HG02588 (cell line): Measurements from ENCODE around the gene SHC1.
A peak's percentile ranks its signal among the peaks of the same experiment; 100 is the strongest.

Experiments used
- ATAC-seq: cut with Tn5 transposase; IDR thresholded peaks from one replicate; pipeline ENCODE4 v1.9.1; 2021; ENCODE audit warnings: mild to moderate bottlenecking, moderate library complexity; ENCODE audit not compliant: unreplicated experiment

SHC1 gene

DNA sequence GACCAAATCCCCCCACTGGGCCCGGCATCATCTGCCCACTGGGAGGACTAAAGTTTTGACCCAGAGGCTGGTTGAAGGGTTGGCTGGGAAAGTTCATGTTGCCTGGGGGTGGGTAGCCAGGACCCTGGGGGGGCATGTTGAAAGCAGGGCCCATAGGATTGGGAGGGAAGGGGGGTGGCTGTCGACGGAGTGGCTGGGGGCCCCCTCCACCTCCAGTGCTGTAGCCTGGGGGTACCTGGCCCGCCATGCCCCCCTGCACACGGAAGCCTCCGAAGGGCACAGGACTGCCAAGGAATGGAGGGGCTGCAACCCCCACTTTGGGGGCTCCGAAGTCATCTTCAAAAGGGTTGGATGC, 11.1 kb downstream of the SHC1 start:
- ATAC-seq = no peak

DNA sequence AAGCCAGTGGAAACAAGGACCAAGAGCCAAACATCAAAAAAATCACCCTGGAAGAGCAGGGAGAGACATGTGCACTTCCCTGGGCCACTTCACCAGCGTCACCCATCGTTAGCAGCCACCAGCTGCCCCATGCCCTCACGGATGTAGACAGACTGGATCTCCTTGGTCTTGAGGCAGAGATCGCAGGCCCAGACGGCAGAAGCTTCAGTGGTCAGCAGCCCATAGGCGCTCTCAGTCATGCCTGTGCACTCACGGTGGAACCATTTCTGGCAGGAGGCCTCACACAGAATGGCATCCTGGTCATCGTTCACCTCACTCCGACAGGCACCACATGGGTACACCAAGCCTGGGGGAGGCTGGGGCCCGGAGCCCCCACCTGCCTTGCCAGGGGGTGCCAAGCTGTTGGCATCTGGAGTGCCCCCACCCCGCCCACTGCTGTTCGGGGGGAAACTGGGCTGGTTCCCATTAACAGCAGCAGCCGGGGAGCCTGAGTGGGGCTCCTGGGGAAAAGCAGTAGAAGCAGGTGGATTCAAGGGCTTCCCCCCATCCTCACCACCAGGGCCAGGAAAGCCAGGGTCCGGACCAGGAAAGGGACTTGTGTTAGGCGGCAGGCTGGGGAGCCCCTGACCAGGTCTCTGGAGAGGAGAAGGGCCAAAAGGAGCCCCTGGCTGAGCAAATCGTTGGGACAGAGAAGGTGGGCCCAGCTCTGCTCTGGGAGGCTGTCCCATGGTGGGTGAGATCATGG, 11.7 kb downstream of the SHC1 start:
- no peak for ATAC-seq

DNA sequence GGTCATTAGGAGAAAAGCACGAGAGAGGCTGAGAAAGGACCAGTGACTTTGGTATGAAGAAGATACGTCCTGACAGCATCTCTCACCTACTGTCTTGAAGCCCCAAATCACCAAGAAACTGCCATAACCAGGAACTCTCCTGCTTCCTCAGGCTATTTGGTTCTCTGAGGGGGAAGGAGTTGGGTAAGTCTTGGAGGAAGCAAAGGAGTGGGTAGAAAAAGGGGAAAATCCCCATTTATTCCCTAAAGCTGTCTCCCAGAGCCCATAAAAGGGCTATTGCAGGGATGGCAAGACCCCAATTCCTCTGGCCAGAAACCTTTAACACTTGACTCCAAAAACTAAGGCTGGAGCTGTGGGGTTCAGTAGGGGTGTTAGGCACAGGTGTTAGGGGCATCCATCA, 12.5 kb downstream of the SHC1 start:
- no peak for ATAC-seq

DNA sequence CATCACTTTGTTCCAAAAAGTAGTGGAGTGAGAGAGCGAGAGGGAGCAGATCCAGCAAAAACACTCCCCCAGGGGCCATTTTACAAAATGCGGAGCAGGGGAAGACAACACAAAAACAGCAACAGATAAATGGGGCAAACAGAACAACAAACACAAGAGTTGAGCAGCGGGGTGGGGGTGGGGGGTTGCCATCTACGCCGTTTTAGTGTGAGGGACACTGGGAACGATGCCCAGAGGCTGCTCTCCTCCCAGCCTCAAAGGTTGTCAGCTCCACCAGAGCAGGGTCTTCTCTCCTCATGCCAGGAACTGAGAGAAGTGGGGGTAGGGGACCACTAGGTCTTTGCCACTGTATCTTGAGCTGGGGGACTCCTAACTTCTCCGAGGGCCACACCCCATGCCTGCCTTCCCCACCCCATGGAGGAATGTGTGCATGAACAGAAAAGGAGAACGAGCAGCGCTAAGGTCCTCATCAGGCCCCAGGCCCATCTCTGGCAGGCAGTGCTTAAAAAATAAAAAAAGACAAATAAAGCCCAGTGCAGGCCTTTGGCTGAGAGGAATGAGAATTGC, 13.4 kb downstream of the SHC1 start:
- ATAC-seq = no peak

DNA sequence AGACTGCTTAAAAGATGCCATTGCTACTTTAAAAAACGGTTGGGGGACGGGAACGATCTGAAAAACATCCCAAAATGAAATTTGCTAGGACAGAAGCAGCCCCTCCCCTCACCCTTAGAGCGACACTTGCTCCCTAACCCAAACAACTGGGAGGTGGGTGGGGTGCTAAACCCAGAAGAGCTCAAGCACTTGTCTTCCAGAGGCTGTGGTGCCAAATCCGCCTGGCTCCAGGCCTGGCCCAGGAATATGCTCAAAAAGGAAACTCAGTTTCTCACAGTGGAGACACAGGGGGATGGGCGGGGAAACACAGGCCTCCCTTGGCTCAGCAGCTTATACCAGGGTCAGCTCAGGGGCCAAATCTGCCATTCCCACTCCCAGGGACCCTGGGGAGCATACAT, 14.0 kb downstream of the SHC1 start:
- no peak for ATAC-seq

DNA sequence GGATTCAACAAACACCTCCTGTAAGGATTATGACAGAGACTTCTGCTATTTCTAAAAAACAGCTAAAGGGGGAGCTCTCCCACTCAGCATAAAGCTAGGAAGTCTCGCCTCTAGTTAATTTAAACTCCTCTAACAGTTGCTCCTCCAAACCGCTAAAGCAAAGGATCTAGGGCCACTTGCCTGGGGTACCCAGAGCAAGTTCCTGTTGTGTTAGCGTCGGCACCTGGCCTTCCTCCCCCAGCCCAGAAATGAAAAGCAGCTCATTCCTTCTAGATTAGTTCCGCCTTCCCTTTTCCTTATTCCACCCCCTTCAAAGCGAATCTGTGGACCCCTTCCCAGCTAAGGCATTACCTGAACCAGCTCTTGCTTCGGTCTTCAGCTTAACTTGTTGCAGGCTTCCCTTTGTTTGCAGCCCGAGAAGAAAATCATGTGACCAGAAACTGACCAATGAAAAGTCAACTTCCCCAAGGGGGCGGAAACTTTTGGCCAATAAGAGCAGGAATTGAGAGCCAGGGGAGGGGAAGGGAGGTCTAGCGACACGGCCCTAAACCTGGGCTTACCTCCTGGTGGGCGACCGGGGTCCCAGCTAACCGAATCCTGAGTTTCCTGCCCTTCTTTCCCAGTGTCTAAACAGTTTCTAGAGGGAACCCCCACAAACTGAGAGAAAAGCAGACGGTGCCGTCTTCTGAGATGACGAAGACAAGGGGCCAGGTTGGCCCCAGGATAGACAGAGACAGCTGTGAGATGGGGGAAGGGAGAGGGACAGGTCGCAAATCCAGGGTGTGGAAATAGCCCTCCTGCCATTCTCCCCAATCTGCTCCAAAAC, 14.6 kb downstream of the SHC1 start, which contains the start of gene PBXIP1:
Gene PBXIP1 (minus strand): TSS at position 382 of the 826 bp plus-strand sequence. CDS start 2,378 bp downstream, outside the sequence.
- ATAC-seq = peak; percentile 59

DNA sequence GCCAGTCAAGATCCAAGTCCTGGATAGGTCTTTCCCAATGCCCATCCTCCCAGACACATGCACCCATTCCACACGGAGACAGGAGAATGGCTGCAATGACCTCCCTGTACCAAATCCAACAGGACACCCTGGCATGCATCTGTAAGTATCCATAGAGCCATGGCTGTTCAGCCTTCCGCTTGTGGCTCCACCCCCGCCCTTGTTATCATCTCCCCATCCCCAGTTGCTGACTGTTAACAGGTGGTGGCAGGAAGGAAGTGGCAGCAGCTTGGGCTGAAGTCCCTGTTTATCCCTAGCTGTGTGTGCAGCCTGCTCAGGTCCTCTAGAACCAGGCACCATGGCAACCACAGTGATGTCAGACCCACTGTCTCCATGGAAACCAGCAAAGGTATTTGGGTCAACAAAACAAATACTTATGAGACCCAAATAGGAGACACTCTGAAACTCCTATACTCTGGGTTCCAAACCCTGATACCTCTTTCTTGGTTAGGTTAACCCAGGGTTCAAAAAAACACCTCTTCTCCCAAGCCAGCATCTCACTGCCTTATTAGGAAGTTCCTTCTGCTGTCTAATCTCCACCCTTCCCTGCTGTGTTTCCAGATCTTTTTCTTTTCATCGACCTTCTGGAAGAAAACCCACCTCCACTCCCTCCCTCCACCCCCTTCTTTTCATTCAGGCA, 15.4 kb downstream of the SHC1 start:
- ATAC-seq = no peak

DNA sequence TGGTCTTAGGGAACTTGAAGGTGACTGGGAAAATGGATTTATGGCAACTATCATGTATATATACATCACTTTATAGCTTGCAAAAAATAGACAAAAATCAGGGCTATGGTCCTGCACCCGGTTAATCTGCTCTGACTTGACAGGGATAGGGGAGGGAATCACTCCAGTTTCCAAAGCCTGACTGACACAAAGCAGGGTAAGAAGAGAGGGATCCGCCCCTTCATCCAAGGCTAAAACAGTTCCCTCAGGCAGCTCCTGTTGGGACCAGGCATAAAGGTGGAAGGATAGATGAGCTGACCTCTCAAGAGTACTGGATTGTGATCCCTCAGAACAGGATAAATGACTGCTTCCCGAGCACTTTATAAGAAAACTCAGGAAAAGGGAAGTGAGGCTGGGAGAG, 16.0 kb downstream of the SHC1 start:
- ATAC-seq = no peak

DNA sequence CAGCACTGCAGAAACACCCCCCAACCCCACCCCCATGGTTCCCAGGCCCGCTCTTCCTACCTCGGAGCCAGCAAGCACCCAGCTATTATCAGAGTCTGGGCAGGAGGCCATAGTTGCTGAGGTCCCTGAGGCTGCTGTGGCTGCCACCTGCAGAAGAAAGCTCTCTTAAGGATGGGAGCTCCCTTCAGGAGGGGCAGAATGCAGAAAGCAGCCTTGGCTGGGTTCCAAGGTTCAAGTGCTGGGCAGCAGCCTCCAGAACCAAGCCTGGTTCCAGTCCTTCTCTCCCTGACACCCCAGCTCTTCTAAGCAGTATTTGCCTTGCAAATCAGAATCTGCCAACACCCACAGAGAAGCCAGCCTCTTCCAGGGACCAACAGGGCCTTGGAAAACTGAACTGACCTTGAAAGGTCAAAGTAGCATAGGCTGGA, 16.9 kb downstream of the SHC1 start:
- no peak for ATAC-seq

DNA sequence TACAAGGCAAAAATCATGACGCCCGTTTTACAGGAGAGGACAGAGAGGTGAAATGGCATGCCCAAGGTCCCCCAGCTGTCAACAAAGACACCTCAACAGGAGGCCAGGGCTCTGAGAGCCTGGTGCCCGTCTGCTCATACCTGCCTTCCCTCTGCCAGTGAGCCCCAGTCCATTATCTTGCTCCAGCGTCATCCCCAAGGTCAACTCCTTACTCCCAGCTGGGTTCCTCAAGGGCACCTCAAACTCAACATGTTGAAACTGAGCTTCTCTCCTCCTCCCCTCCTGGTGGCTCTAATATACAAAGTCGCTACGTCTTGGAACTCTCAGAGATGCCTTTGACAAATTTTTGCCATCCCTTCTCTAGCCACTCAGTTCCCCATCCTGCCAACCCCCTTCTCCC, 17.9 kb downstream of the SHC1 start:
- ATAC-seq = no peak

DNA sequence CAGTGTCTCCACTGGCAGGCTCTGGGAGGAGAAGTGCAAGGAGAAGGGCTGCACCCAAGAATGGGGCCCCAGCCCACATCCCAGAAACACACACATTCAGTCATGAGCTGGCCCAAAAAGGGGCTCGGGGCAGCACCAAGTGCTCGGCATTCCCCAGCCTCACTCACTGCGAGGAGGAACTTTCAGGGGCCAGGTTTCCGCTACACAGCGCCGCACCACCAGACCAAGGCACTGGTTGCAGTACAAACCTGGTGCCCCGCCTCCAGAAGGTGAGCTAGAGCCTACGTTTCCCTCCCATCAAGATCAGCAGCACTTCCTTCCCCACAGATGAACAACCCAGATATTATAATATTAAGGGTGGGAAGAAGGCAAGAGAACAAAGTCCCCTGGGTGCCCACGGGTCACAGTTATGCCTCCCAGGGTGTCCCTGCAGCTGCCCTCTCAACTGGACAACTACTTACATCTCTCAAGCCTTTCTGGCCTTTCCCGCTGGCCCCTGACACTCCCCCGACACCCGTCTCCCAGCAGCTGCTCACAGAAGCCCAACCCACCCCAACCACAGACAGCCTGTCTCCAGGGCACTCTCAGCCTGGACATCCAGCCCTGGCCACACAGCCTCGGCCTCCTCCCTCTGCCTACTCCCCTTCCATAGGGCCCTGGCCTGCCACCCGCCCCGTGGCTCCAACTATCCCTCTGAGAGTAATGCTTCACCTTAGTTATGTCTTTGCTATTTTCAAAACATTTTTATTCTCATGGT, 18.5 kb downstream of the SHC1 start:
- no peak for ATAC-seq

DNA sequence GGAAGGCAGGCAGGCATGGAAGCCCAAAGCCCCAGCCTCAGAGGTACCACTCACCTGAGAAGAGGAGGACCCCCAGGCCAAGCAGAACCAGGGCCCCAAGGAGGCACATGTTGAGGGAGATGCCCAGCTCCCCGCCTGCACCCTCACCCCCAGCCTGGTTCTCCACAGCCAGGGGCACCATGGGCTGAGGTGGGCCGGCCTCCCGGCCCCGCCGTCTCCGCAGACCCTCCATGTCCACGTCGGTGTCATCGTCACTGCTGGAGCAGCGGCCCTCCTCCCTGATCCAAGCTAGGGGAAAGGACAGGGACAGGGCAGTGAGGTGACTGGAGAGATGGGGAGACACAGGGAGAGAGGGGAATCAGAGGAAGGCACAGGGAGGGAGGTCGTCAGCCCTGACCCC, 22.5 kb downstream of the SHC1 start:
- no peak for ATAC-seq

DNA sequence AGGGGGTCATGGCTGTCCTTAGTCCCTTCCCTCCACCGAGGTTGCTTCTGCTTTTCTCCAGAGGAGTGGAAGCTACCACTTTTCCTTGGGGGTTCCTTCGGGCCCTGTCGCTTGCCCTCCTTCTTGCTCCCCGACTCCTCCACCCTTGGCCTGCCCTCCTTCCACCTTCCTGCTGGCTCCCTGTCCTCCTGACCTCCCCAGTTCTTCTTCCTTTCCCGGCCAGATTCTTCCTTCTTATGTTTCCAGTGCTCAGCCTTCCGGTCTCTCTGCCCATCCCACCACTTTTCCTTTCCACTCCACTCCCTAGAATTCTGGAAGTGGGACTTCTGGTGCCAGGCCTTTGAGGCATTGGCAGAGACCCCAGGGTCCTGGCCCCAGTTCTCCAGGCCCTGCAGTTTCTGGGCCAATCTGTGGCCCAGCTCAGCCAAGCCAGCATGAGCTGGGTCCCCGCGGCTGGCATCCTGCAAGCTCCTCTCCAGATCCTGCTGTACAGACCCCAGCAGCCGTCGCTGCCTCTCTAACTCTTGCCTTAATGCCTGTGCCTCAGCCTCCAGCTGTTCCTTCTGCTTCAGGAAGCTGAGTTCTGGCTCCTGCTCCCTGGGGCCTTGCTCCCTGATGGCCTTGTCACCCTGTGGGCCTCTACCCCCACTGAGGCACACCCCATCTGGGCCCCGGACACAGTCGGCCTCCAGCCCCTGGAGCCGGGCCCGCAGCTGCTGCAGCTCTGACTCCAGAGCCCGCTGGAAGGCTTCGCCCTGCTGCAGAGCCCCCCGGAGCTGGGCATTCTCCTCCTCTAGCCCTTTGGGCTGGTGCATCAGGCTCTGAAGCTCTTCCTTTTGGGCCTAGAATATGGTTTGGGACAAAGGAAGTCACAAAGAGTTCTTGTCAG, 24.3 kb downstream of the SHC1 start:
- no peak for ATAC-seq

DNA sequence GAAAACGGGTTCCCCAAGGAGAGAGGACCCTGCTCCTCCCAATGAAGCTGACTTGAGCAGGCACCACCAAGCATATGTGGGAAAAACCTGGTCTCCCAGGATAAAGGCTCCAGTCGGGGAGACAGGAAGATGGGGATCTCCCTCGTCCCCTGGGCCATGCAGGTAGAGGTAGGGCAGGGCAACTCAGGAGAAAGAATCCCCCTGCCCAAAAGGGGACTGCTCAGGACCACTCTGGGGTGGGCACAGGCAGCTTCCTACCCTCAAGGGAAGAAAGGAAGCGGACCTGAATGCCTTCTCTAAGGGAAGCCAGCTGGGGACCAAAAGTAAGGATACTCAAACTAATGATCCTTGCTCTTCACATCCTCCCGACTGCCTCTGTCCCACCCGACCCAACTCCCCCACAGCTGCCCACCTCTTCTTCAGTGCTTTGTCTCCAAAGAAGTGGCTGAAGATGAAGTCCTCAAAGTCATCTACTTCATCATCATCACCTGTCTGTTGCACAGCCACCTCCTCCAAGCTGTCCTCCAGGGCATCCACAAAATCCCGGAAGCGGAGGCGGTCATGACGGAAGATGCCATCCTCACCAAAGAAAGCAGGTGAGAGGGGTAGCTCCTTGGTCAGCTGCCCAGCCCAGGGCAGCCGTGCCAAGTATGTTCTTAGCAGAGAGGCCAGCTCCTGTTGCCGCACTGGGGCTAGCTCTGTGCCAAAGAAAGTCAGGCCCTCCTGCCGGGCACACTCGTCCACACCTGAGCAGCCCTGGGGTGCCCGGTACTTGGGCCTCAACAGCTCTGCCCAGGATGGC, 25.2 kb downstream of the SHC1 start:
- ATAC-seq = no peak

DNA sequence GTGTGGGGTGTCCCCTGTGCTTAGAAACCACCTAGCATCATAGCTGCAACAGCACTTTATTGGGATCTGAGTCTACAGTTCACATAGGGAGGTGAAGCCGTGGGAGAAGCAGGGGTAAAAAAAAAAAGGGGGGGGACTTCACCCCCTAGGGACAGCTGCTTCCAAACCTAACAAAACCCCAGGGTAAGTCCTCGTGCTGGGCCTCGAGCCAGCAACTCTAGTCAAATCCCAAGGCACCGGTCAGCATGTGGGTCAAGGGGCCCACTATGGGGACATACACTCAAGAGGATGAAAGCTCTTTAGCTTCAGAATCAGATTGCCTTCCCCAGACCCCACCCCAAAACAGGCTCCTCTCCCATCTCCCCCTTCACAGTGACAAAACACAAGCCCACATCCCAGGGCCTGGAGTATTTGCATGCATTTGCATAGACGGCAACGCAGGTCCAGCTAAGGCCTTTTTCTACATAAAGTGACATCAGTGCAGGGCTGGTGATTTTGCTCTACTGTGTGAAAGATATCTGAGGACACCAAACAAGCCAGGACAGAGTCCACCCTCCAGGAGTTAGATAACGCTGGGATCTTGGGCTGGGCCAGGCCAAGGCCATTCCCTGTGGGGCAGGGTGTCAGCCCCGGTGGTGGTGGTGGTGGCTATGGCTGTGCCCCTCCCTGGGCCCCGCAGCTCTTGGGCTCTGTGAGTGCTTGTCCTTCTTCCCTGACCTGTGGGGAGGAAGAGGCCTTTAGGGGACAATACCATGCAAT, 26.0 kb downstream of the SHC1 start:
- ATAC-seq = no peak

DNA sequence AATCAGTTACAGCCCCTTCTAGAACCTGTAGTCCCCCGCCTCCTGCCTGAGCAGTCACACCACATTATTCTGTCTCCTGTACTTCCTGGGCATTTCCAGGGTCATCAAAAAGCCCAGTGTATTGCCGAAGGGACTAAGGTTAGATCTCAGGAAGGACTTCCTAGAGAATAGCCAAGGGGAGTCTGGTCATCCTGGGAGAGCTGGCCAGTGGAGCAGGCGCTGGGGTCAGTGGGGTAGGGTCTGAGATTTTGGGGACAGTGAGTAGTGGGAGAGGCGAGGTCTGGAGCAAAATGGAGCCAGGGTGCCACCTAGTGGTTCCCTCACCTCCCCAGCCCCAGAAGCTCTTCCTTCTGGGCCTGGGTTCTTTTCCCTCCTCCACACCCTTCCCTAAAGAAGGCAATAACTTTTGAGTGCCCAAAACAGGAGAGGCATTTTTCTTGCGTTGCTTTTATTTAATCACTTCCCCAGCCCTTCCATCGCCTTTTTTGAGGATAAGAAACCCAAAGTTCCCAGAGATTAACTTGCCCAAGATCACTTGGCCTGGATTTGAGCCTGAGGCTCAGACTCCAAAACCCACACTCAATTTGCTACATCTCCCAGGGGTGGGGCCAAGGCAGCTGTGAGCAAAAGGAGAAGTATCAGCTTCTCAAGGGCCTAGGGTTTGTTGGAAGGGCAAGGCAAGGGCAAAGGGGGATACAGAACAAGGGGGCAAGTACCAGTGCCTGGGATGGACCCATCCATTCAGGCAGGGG, 26.7 kb downstream of the SHC1 start:
- no peak for ATAC-seq

DNA sequence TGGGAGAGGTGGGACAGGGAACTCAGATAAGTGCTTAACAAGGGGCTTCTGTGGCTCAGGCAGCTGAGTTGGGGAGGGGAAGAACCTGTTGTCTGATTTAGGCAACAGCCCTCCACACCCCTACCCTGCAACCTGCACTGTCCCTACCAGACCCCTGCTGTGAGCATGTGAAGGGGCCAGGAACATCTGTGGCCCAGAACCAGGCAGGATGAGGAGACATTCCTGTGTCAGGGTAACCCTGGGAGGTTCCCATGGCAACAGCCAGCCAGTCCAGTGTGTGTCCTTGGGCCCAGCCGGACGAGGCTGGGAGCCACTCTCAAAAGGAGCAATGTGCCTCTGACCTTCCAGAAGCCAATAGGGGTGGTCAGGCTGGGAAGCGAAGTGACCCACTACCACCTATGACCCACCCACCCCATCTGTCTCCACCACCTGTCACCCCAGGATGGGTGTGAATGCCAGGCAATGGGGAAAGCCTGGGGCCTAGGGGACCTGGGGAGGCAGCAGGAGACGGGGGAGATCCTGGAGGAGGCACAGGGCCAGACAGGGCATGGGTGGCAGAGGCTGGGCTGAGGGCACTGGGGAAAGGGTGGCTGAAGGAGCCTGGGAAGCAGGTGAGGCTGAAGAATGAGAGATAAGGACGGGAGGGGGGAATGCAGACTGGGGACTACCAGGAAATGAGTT, 29.1 kb downstream of the SHC1 start:
- no peak for ATAC-seq
